Body of pancreas (tissue), 4 donors: Measurements from ENCODE around the gene RBSN.
"Not testable (repeated sequence)": the region's sequence is repeated elsewhere in the genome, so short reads cannot be mapped to it uniquely, and the experiment has no call there.

Experiments used
- CTCF ChIP-seq, 7 experiments: fragments of 450-650 bp in 4 of 7; fragments of 200-600 bp in 3 of 7; sonication (generic) in 3 of 7; IDR thresholded peaks; one replicate each; pipeline ENCODE4 v1.5.1; 2016 to 2019; ENCODE audit warnings: antibody characterized with exemption in 7 of 7
- POLR2A ChIP-seq, 3 donors: fragments of 450-650 bp; IDR thresholded peaks; one replicate each; pipeline ENCODE4 v1.6.1; 2016; ENCODE audit warnings: antibody characterized with exemption in 3 of 3, mild to moderate bottlenecking in 2 of 3

DNA sequence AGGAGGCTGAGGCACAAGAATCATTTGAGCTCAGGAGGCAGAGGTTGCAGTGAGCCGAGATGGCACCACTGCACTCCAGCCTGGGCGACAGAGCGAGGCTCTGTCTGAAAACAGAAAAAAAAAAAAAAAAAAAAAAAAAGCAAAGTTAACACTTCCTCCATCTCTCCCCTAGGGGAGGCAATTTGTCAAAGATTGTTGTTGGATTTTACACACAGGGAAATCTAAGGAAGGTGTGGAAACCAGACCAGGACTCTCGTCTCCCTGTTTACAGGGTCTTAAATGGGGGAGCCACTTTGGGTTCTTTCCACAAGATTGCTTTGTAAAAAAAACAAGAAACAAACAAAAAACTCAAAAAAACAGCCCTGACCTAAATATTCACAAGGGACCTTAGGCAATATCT is 29.5 kb upstream of the RBSN start:
- not testable (repeated sequence) for TF ChIP-seq POLR2A, CTCF (IDR thresholded peaks at IDR 0.05)
